ENCODE results near the gene POU5F1. TPM values are rescaled to one million over a fixed set of nuclear protein-coding genes. Genes with fewer than 3 reads are reported as not detected.

The POU5F1 gene
- total and polyA plus RNA-seq, 9 of the 15 experiments (the other 6 are each of a cell fraction or from before 2014, with no cell fraction given), result 0.06 to 2.0 (median 0.10) TPM; not detected in 6

DNA sequence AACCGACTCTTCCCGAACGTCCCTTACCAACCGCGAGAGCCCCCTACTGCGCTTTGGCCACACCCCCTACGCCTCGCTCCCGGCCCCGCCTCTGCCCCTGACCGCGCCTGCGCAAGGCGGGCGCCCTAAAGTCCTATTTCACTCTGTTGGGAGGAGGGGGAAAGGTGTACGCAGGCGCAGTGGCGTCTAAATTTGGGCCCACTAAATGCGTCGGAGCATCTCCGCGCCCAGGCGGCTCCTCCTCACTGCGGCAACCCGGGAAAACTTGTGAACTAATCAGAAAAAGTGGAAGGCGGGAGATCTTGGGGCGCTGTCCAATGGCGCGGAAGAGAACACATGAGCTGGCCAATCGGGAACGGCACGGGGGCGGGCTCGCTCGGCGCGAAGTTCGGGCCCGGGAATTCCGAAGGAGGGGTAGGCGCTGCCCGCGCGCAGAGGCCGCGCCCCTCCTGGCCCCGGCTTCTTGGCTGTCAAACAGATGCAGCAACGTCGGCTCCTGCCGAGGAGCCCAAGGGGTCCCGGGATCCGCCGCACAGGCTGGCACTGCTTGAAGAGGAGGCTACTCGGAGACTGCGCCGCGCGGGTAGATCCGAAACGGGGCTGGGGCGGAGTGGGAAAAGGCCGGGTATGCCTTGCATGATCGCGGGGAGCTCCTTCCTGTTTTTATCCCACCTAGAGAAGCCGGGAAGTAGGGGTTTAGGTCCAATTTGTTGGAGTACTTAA lies 12.2 kb downstream of the POU5F1 start, which contains the start of gene TCF19 (continued):
- TF ChIP-seq AFF4 (CRISPR knock-in tag; IDR thresholded peaks at IDR 0.05) (no peak), NFYB (IDR thresholded peaks at IDR 0.05; ENCODE audit: extremely low read depth, insufficient read length) (peak; percentile 99), CREB1 (IDR thresholded peaks at IDR 0.05) (peak; percentile 49), CREB1 (CRISPR knock-in tag; IDR thresholded peaks at IDR 0.05) (peak; percentile 76), EHMT2 (IDR thresholded peaks at IDR 0.05) (0 out of 2 replicates have a peak, but pooled peaks have one; percentile 28), ZFP36 (IDR thresholded peaks at IDR 0.05; ENCODE audit: low read depth, low read length, partially characterized antibody) (no peak), E4F1 (CRISPR knock-in tag; IDR thresholded peaks at IDR 0.05; ENCODE audit: borderline replicate concordance) (no peak), HNRNPLL (IDR thresholded peaks at IDR 0.05; ENCODE audit: low read depth, low read length, poor library complexity, severe bottlenecking) (peak; percentile 94), ZNF316 (IDR thresholded peaks at IDR 0.05) (no peak), FOSL1 (tag; conservative IDR thresholded peaks at IDR 0.05) (no peak), NKRF (IDR thresholded peaks at IDR 0.05; ENCODE audit: borderline replicate concordance) (peak; percentile 95), ETV5 (CRISPR knock-in tag; IDR thresholded peaks at IDR 0.05; ENCODE audit: low read depth) (no peak), PML (IDR thresholded peaks at IDR 0.05; ENCODE audit: low read length) (no peak), NFIX (CRISPR knock-in tag; IDR thresholded peaks at IDR 0.05; ENCODE audit: low read depth) (no peak), MBD2 (IDR thresholded peaks at IDR 0.05; ENCODE audit: borderline replicate concordance, low read depth) (peak; percentile 99)
- TF ChIP-seq, protein P1, sequence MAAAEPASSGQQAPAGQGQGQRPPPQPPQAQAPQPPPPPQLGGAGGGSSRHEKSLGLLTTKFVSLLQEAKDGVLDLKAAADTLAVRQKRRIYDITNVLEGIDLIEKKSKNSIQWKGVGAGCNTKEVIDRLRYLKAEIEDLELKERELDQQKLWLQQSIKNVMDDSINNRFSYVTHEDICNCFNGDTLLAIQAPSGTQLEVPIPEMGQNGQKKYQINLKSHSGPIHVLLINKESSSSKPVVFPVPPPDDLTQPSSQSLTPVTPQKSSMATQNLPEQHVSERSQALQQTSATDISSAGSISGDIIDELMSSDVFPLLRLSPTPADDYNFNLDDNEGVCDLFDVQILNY (CRISPR knock-in tag; IDR thresholded peaks at IDR 0.05), result no peak
- TF ChIP-seq, protein P2, sequence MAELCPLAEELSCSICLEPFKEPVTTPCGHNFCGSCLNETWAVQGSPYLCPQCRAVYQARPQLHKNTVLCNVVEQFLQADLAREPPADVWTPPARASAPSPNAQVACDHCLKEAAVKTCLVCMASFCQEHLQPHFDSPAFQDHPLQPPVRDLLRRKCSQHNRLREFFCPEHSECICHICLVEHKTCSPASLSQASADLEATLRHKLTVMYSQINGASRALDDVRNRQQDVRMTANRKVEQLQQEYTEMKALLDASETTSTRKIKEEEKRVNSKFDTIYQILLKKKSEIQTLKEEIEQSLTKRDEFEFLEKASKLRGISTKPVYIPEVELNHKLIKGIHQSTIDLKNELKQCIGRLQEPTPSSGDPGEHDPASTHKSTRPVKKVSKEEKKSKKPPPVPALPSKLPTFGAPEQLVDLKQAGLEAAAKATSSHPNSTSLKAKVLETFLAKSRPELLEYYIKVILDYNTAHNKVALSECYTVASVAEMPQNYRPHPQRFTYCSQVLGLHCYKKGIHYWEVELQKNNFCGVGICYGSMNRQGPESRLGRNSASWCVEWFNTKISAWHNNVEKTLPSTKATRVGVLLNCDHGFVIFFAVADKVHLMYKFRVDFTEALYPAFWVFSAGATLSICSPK (IDR thresholded peaks at IDR 0.05; ENCODE audit: borderline replicate concordance), result 0 out of 2 replicates have a peak, but pooled peaks have one; percentile 70
